Activated T-cell treated with anti-CD3 and anti-CD28 coated beads for 24 hours (primary cell): ENCODE measurements around the gene CASP10.

ENCODE experiments used
- DNase-seq: peaks from one replicate; pipeline ENCODE4 v3.0.0-alpha.2; 2020; ENCODE audit warnings: low read depth

CASP10 gene

GRCh38 chr2:201261906-201262305 lies 79.0 kb downstream of the CASP10 start:
- DNase-seq, result no peak

GRCh38 chr2:201262718-201263117 lies 79.8 kb downstream of the CASP10 start:
- no peak for DNase-seq

GRCh38 chr2:201263779-201264178 lies 80.8 kb downstream of the CASP10 start:
- no peak for DNase-seq

- no peak for DNase-seq
Observed at GRCh38 chr2:201264472-201265173, 81.7 kb downstream of the CASP10 start.

DNA sequence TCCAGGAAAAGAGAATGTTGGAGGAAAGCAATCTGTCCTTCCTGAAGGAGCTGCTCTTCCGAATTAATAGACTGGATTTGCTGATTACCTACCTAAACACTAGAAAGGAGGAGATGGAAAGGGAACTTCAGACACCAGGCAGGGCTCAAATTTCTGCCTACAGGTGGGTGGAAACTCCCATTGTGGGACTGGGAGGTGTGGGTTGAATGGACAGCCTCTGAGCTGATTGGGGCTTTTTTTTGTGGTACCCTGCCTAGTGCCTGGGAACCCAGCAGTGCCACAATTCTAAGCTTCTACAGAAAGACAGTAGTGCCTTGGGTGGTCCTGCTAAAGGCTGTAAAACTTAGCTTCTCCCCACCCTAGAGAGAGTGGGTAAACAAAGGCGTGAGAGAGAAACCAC lies 83.7 kb downstream of the CASP10 start:
- DNase-seq, result no peak

GRCh38 chr2:201267278-201268030 lies 84.5 kb downstream of the CASP10 start:
- no peak for DNase-seq

DNA sequence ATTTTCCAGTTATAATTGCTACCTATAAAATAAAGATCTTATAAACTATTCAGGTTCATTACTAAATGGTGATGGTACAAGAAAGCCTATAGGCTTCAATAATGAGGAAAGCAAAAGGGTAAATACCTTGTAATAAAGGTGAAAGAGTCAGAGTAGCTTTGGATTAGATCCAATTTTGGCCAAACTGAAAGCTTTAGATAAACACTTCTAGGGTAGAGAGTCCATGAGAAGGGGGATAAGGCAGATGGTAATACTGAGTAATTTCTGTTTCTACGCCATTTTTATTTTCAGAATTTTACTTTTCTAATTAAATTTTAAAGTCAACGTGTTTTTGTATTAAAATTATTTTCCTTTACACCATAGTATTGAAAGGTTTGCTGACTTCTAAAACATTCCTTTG lies 86.8 kb downstream of the CASP10 start:
- DNase-seq, result no peak

DNA sequence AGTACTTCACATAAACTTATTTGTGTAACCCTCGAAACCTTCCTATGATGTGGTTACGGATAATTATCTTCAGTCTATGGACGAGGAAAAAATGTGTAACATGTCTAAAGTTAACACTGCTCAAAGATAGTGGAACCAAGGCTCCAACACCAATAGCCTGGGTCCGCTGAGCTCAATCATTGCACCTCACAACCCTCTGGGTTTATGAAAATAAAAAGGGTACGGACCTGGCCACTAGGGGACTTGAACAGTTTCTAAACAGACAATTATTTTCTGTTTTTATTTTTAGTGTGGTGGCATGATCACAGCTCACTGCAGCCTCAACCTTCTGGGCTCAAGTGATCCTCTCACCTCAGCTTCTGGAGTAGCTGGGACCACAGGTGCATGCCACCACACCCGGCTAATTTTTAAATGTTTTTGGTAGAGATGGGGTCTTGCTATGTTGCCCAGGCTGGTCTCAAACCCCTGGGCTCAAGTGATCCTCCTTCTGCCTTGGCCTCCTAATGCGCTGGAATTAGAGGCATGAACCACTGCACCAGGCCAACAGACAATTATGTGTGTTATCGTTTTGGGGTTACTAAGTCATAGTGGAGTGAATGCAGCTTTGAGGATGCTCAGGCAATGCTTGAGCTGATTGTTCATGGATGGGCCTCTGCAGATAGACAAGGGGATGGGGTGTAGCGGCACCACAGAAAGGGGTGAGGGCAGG lies 87.5 kb downstream of the CASP10 start:
- no peak for DNase-seq

DNA sequence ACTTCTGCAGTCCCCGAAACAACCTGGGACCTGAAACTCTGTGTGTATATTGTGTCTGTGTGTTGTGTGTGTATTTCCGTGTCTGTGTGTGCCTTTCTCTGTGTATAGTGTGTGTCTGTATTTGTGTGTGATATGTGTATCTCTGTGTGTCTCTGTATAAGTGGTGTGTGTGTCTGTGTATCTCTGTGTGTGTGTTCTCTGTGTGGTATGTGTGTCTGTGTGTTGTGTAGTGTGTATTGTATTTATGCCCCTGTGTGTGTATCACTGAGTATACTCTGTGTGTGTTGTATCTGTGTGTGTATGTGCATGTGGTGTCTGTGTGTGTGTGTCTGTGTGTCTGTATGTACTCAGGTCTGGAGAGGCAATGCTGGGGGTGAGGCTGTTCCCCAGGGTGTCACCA lies 89.0 kb downstream of the CASP10 start:
- no peak for DNase-seq

DNA sequence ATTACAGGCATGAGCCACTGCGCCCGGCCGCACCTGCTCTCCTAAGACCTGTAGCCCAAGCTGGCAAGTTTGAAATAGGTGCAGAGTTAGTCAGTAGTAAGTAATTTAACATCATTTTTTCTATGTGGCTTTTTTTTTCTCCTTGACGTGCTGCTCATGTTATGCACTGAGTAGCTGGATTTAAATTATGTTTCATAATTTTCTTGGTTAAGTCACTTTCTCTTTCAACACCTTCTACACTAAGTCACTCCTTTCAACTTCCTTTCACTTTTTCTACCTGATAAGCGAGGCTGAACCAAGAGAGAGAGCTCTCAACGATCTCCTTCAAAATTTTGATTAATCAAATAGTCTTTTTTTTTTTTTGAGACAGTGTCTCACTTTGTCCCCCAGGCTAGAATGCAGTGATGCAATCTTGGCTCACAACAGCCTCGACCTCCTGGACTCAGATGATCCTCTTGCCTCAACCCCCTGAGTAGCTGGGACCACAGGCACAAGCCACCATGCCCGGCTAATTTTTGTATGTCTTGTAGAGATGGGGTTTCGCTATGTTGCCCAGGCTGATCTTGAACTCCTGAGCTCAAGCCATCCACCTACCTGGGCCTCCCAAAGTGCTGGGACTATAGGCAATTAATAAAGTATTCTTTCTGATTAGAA lies 90.5 kb downstream of the CASP10 start:
- DNase-seq, result no peak

GRCh38 chr2:201275069-201275468 lies 92.1 kb downstream of the CASP10 start:
- DNase-seq, result no peak

- no peak for DNase-seq
Observed at GRCh38 chr2:201275990-201276389, 93.0 kb downstream of the CASP10 start.

- DNase-seq, result no peak
Observed at GRCh38 chr2:201276511-201276910, 93.6 kb downstream of the CASP10 start.
